Suppressor macrophage treated with lipopolysaccharide for 1 hour (primary cell): ENCODE data around the gene ZNF777.
"Not testable (repeated sequence)": the region's sequence is repeated elsewhere in the genome, so short reads cannot be mapped to it uniquely, and the experiment has no call there.

Source experiments
- DNase-seq, 3 donors: peaks; one replicate each; pipeline ENCODE4 v3.0.0-alpha.2; 2020 to 2022

The ZNF777 gene

GRCh38 chr7:149450821-149451220, 10.0 kb downstream of the ZNF777 start:
- DNase-seq = no peak

GRCh38 chr7:149449897-149450296, 11.0 kb downstream of the ZNF777 start:
- no peak for DNase-seq

DNA sequence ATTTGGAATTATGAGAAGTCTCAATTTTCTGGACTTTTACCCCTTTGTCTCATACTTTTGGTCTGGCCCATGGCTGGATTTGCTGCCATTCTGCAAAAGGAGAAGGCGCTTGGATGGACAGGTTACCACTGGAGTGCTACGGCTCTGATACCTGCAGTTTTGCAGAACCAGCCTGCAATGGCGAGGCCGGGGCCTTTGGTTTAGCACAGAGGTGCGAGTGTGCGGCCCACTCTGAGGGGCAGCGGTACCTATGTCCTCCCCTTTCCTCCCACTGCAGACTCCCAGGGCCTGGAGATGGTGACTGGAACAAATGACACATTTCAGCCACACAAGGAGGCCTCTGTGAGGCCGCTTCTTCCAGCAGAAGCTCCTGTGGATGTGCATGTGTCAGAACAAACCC, 11.9 kb downstream of the ZNF777 start:
- no peak for DNase-seq

DNA sequence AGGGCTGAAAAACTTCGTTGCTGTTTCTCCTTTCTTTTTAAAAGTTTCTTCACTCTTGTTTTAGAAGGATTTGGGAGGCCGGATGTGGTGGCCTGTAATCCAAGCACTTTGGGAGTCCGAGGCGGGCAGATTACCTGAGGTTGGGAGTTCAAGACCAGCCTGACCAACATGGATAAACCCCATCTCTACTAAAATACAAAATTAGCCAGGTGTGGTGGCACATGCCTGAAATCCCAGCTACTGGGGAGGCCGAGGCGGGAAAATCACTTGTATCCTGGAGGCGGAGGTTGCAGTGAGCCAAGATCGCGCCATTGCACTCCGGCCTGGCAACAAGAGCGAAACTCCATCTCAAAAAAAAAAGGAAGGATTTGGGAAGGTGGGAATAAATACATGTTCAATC, 14.8 kb downstream of the ZNF777 start:
- not testable (repeated sequence) for DNase-seq

GRCh38 chr7:149444287-149444686, 16.6 kb downstream of the ZNF777 start:
- DNase-seq = no peak

DNA sequence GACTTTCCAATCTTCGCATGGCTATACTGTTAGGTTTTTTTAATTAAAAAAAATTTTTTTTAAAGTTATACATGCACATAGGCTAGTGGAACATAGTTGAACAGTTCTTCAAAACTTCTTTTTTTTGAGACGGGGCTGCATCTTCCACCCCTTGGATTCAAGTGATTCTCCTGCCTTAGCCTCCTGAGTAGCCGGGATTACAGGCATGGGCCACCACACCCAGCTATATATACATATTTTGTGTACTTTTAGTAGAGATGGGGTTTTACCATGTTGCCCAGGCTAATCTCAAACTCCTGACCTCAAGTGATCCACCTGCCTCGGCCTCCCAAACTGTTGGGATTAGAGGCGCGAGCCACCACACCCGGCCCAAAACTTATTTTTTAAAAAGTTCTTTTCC, 17.3 kb downstream of the ZNF777 start:
- DNase-seq = no peak

GRCh38 chr7:149442924-149443323, 17.9 kb downstream of the ZNF777 start:
- no peak for DNase-seq

- DNase-seq = no peak
Observed at GRCh38 chr7:149440222-149440621, 20.6 kb downstream of the ZNF777 start.

DNA sequence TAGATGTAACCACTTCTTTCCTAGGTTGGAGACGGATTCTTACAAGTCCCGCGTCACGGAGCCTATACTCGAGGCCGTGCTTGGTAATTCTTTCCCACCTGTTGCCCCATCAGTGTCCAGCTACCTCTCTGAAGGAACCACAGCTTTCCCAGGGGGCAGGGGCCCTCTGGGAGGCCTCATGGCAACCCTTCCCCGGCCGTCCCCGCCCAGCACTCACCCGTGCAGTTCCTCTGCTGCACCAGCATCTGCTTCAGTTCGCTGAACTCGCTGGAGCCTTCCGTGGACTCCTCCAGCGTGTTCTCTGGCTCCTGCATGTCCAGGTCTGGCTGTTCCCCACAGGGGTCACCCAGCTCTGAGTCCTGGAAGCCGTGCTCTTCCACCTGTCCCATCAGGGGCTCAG, 24.5 kb downstream of the ZNF777 start:
- no peak for DNase-seq

GRCh38 chr7:149433124-149433523, 27.7 kb downstream of the ZNF777 start:
- DNase-seq = no peak

DNA sequence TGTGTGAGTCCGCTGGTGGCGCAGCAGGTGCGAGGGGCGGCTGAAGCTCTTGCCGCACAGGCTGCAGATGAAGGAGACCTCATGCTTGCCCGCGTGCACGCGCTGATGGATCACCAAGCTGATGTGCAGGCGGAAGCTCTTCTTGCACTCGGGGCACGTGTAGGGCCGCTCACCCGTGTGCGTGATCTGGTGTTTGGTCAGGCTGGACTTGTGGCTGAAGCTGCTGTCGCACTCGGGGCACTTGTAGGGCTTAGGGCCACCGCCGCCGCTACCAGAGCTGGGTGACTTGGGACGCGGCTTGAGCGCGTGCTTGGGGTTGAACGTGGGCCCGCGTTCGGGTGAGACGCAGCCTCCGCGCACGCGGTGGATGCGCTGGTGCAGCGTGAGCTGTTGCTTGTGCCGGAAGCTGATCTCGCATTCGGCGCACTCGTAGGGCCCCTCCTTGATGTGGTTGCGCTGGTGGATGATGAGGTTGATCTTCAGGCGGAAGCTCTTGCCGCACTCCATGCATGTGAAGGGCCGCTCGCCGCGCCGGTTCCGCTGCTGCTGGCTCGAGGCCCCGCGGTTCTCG, 28.7 kb downstream of the ZNF777 start:
- DNase-seq = no peak

DNA sequence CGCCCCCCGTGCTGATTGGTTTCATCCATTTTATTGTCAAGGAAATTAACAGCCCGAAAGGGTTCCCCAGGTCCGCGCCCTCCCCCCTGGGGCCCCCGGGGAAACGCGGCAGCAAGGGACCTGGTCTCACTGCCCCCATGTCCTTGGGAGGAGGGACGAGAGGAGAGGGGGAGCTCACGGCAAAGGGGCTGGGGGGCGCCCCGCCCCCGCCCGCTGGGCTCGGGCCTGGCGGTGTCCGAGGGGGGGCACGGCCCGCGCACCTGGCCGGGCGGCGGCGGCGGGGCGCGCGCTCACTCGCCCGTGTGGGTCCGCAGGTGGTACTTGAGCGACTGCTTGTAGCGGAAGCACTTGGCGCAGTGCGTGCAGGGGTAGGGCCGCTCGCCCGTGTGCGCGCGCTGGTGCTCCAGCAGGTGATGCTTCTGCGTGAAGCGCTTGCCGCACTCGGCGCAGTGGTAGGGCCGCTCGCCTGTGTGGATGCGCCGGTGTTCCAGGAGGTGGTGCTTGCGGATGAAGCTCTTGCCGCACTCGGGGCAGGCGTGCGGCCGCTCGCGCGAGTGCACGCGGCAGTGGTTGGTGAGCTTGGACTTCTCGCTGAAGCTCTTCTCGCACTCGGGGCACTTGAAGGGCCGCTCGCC, 29.3 kb downstream of the ZNF777 start:
- no peak for DNase-seq

DNA sequence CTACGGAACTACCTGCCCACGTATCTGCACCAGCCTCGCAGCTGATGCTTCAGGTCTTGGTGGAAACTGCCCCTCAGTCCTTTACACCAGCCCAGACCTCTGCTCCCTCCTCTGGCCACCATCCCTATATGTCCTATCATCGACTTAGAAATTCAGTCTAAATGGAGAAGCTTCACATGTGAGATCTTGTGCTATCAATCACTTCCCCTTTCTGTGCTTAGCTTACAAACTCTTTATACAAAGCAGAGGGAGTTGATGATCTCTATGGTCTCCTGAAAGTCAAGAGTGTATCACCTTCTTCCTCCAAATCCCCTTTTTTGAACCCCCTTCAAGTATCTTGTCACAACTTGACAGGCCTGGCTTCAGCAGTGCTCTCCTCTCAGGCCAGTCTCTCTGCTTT, 30.7 kb downstream of the ZNF777 start:
- peak in 1 of 3 donors; percentile 3 for DNase-seq

DNA sequence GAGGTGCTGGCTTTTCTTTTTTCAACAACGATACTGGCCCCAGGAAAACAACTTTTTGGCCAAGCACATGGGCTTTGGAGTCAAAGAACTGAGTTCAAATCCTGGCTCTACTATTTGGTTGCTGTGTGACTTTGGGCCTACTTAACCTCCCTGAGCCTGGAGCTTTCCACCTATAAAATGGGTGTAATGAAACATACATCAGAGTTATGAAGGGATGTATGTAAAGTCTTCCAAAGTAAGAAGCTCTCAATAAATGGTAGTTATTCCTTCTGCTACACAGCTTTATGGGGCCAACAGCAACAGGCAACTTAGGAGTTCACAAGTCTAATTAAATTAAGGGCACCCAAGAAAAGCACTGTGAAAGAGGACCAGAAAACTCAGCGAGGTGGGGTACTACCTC, 33.0 kb downstream of the ZNF777 start:
- DNase-seq = no peak

DNA sequence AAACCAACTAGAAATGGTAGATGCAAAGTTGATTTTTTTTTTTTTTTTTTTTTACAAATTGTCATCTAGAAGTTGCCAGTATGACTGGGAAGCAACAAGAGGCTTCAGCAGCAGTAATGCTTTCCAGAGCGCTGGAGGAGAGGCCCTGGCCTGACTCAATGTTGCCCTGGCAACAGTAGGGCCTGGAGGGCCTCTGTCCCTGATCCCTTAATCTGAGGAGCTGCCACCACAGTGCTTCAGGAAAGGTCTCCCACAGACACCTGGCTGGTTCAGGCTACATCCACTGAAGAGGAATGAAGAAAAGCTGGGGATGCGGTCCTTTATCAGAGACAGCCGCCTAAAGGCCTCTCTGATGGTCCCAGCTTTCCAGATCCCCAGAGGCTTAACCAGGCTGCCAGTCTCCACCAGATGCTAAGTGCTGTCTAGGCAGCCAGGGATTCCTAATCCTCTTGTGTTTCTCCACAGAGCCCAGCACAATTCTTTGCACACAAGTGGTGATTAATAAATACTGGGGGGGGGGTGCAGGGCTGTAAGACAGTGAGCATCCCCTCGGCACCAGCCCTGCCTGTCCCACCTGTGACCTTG, 33.7 kb downstream of the ZNF777 start:
- no peak for DNase-seq

GRCh38 chr7:149423449-149424110, 37.3 kb downstream of the ZNF777 start:
- DNase-seq = no peak

DNA sequence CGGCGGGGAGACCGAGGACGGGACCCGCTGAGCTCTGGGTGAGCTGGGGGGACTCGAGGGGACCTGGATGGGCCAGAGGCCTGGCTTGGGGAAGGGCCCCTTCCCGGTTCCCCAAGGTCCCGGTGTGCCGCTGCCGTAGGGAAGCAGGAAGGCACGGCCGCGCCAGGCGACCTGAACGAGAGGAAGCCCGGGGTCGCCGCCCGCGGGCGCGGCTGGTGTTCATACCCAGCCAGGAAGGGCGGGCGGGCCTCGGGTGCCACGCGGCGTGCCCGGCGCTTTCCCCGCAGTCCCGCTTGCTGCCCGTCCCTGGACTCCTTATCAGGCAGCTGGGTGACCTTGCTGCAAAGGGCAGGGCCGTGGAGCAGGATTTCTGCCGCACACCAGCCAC, 38.0 kb downstream of the ZNF777 start:
- DNase-seq = peak in 2 of 3 donors; percentile 6 to 28

DNA sequence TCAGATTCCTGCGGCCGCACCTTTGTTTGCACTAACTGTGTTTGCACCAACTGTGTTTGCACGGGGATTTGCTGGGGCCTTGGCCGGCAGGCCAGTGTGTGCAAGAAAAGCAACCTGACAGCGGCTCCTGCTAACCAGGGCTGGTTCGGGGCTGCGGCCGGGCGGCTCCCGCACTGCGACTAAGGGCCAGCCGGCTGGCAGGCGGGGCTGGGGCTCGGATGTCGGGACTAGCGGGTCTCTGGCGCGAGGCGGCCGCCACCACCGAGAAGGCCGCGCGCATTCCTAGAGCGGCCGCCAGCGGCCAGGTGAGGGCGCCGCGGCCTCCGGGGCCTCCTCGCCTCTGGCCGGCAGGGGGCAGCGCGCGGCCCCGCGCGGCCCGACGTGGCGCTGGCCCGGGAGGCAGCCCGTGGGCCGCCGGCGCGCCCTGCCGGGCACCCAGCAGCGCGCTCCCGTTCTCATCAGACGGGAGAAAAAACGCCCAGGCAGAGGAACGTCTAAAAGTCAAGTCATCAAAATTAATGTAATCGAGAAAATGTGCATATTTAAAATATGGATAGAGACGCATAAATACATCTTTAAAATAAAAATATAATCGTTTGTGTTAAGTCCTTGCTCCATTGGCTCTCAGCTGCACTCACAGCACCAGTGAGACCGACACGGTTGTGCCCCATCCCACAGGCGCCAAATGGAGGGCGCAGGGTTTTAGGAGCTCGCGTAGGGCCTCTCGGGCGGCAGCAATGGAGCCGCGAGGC, 38.5 kb downstream of the ZNF777 start:
- DNase-seq = peak; percentile 79 to 95 (median 89)

DNA sequence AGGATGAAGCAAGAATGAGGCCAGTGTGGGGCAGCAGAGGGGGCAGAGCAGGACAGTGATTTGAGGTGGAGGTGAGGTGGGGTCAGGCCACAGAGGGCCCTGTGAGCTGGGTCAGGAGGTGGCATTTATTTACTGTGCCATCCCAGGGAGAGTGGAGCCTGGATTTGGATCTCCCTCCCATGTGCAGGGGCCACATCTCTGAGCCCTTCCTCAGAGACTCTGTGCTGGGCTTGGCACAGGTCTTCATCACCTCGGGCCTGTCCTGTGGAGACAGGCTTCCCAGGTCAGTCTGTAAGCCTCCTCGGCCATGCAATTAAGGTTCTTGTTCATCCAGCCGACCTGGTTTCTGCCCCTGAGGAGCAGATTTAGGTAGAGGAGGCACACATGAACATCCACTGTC, 40.9 kb downstream of the ZNF777 start:
- DNase-seq = no peak

DNA sequence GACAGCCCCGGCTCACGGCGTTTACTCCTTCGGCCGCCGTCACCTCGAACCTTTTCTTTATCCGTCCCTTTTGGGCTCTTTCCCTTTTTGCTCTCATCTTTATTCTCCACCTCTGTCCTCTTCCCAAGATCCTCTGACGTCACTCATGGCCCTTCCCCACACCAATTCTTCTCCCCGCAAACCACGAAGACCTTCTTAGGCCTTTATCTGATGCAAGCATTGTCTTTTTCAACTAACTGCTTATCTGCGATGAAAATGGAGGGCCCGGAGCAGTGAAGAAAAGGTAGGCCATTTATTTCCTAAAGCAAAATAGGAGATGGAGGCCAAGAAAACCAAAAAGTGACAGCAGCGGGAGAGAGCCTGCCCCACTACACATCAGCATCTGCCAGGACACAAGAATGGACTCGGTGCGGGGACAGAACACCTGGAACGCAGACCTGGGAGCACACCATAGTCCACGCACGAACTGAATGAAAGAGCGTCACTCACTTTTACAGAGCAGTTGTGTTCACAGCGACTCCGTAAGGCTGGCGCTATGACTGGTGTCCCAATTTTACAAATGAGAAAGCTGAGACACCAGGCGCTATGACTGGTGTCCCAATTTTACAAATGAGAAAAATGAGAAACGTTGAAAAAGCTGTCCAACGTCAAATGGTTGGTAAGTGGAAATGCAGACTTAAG, 45.3 kb downstream of the ZNF777 start:
- DNase-seq = no peak

- DNase-seq = peak; percentile 19 to 37 (median 25)
Observed at GRCh38 chr7:149414745-149415390, 46.0 kb downstream of the ZNF777 start.

GRCh38 chr7:149414171-149414570, 46.7 kb downstream of the ZNF777 start:
- DNase-seq = no peak
